ENCODE measurements around the gene MINDY4B. TPM values are rescaled to one million over a fixed set of nuclear protein-coding genes. Genes with fewer than 3 reads are reported as not detected.

The MINDY4B gene
- total RNA-seq, 1 experiment from 2014 or later: not detected

DNA sequence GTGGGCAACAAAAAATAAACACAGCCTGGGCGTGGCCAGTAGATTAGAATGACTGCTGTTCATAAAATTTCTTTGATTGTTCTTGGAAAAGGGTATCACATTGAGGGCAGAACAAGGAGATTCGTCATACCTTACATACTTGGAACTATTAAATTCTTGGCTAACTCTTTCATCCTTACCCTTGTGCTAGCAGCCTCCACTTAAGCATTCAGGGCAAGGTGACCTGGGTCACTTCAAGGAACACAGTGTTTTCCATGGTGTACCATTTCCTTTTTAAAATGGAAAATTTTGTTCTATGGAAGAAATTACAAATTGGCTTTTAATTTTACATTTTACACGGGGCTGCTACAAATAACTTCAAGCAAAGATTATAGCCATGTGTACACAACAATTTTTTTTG is 60.8 kb downstream of the MINDY4B start:
- DNase-seq (ENCODE audit: low read depth): no peak

DNA sequence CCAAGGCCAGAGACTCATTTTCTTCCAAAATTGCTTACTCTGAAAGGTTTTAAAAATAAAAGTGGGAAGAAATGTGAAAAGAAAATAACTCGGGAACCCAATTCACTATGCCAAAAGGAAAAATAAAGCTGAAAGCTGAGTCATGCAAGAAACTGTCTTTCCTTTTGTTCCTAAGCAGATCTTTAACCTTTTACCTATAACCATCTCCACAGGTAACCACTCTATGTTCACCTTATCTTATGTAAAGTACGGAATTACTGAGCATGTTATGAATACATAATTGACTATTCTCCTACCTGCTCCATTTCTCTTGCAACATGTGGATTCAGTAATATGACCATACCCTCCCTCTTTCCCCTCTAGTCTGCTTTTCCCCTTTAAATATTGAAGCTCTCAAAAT is 62.0 kb downstream of the MINDY4B start:
- no peak for DNase-seq (ENCODE audit: low read depth)

DNA sequence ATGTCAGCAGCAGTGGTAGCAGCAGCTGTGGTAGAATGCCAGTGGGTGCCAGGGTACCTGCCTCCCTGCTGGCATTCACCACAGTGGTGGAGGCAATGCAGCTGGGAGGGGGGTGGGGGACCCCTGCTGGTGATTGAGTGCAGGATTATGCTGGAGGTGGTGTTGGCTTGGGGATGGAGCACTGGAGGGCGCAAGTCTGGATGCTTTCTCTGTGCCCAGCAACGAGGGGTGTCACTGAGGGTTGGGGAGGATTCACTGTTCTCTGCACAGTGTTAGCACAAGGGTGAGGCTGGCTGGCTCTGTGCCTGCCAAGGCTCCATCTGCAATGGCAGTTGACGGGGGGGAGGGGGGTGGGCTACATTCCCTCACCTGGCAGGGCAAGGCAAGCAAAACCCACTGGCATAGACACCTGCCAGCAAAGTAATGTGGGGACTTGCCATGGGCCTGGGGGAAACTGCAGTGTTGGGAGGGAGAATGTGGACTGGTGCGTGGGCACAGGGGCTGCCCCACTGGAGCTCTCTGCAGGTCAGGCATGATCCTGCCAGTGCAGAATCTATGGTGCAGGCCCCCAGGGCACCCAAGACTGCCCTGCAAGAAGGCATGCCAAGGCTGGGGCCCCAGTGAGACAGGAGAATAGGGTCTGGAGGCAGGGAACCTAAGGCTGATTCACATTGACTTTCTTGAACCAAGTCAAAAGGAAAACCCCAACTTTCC is 64.3 kb downstream of the MINDY4B start:
- no peak for DNase-seq (ENCODE audit: low read depth)

DNA sequence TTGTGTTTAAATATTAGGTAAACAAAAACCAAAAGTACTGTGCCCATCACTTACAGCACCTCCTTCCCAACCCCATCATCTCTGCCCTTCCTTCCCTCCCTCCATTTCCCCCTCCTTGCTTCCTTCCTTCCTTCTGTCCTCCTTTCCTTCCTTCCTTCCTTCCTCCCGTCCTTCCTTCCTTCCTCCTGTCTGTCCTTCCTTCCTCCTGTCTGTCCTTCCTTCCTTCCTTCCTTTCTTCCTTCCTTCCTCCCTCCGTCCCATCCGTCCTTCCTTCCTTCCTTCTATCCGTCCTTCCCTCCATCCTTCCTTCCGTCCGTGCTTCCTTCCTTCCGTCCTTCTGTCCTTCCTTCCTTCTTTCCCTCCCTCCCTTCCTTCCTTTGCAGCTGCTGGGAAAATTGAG is 74.5 kb downstream of the MINDY4B start:
- DNase-seq (ENCODE audit: low read depth): no peak

DNA sequence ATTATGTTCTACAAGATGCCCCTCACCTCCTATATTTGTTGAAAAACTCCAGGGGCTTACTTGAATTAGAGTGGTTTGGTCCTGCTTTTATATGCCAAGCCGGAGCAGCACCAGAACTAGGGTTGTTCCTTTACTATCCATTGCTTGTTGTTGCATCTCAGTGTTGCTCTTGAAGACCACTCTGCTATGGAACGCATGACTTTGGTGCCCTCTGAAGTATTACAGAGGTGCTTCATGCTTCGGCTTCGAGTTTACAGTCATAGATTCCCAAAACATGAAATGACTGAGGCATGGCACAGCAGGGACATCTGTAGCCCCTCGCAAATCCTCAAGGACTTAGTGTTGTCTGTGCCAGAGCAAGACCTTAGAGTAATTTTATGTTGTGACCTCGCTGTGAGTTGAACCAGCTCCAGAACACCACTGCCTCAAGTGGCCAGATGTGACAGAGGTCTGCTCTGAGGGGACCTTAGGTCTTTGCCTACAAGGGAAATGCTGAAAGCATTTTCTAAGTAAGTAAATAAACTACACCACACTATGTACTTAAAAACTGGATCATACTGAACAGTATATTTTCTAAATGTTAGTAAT is 75.1 kb downstream of the MINDY4B start:
- no peak for DNase-seq (ENCODE audit: low read depth)

DNA sequence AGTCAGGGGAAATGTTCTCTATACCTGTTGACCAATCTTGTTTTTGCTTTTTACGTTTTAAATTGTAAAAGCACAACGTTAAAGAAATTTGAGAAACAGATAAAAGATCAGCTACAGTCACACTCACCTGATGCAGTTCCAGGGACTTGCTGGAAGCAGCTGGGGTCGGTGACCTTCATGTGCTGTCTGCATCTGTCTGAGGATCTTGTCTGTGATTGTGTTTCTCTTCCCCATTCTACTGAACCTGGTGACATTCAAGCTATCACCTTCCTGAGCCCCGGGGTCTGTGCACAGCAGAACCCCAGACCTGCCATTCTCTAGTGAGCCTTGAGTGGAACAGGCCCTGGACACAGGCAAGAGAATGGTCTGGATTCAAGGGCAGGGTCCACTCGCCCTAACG is 75.8 kb downstream of the MINDY4B start:
- no peak for DNase-seq (ENCODE audit: low read depth)

DNA sequence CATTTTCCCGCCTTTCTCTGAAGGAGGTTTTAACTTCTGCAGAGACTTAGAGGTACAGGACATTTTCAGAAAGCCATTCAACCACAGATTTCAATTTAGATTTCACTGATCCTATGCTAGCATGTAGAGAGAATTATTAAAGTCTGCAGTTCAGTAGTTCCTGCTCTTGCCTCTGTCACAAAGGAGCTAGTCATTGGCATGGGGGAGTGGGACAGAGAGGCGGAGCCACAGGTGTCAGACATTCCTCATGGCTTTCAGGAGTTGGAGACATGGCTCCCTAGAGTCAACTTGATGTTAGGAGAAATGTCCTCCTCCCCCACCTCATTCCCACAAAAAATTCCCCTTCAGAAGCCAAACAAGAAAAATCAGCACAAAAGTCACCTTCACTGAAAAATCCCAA is 76.2 kb downstream of the MINDY4B start:
- DNase-seq (ENCODE audit: low read depth): no peak

DNA sequence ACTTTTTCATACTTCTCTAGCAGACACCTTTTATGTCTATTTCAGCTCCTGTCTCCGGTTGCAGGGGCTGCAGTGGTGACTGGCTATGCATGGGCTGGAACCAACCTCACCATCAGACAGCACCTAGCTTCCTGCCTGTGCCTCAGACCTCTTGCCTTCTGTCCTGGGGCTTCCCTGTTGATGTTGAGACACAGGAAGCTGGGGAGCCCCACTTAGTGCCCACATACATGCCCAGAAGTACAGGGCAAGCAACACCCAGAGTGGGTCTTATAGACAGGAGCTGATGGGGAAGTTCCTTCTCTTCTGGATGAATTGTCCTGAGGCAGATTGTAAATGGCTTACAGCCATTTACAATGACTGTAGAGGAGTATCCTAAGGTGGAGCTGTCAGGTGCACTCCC is 77.0 kb downstream of the MINDY4B start:
- DNase-seq (ENCODE audit: low read depth): no peak

DNA sequence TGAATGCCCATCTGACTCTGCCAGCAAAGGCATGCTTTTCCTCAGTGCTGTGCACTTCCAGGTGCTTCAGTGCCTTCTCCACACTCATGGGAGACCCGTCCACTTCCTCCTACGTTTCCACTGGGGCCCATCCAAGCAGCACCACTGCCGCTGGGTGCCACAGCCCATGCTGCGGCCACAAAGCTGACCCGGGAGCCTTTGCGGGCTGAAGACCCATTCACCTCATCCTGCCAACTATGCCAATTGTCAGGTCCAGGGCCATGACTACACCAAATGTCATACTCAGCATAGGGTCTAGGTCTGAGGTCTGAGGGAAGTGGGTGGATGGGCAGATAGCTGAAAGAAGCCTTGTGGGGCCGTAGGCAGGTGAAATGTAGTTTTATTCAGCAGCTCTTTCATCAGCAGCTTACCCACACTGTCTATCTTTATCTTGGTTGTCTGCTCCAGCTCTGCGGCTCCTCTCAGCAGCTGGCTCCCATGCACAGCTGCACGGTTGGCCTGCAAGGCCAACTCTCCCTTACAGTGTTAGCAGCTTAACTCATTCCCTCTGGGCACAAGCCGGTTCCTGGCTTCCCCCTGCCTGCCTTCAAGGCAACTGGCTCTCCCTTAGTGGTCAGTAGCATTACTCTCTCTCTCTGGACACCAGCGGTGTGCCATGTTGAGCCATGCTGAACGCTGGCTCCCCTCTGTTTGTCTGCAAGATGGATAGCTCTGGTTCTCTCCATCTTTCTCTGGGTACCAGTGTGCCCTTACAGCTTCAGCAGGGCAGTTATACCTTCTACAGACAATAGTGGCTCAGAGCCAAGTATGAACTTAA is 78.6 kb downstream of the MINDY4B start:
- no peak for DNase-seq (ENCODE audit: low read depth)

DNA sequence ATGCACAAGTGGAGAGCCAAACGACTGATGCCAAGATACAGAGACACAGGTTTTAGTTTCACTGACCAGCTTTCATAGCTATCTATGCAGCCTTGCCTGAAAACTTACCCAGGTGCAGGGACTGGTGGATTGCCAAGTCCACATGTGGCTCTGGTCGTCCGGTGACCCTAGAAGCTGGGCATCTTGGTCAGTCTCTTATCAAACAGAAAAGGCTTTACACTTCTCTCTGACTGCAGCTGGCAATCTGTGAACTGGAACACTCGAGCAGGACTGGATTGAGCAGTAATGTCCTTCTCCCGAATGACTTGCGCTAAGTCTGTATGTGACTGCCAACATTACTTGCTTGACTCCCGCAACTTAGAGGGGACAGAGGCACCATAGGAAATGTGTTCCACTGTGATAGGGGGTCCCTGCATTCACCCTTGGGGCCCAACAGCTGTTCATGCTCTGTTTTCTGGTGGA is 79.3 kb downstream of the MINDY4B start:
- no peak for DNase-seq (ENCODE audit: low read depth)

DNA sequence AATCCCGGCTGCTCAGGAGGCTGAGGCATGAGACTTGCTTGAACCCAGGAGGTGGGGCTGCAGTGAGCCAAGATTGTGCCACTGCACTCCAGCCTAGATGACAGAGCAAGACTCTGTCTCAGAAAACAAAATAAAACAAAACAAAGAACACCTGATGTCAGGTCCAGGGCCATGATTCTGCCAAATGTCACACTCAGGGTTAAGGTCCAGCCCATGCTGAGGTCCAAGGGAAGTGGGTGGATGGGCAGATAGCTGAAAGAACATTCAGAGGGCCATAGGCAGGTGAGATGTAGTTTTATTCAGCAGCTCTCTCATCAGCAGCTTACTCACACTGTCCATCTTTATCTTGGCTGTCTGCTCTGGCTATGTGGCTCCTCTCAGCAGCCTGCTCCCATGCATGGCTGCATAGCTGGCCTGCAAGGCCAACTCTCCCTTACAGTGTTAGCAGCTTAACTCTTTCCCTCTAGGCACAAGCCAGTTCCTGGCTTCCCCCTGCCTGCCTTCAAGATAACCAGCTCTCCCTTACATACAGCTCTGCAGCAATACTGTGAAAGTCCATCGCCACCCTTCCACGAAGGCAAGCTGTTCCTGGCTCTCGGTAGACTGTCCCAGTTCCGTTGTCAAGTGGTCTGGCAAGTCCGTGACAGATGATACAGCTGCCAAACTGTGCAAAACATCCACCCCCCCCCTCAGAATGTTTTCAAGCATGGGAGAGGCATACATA is 79.9 kb downstream of the MINDY4B start:
- no peak for DNase-seq (ENCODE audit: low read depth)

DNA sequence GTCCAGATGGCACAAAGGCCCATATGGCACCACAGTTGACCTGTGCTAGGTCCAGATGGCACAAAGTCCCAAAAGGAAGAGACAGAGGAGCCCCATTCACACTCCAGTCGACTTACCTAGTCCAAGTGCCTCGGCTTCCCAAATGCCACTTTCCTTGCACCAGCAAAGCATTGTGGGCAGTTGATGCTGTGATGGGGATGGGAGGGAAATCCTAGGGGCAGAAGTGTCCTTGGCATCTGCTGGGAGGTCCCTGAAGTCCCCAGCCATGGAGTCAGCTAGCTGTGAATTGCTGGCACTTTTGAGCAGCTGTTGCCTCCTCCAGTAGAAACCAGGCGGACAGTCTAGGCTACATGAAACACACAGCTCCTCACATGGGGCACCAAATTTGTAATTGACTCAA is 82.0 kb downstream of the MINDY4B start:
- DNase-seq (ENCODE audit: low read depth): no peak

DNA sequence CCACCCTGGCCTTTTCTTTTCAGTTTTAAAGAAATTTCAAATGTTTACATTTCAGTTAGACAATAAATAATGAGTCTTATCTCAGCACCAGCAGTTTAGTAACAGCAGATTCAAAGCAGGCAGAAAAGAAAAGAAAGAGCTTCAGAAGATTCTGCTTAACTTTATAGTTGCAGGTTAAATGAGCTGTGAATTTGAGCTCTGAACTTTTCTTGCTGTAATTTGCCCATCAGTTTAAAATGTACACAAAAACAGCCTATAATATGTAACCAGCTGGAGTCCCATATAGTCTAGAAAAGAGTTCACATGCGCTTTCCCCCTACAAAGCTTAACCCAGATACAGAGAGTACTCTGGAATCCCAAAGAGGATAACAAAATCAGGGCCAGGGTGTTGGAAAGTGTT is 82.6 kb downstream of the MINDY4B start:
- DNase-seq (ENCODE audit: low read depth): no peak

Other genes starting within 250 kb of the MINDY4B start
- gene ERICH6, start 201.5 kb downstream of the MINDY4B start, total RNA-seq (2014; rRNA removed; shearing (Covaris generic)): not detected in 2 replicates
- gene SIAH2, start 142.3 kb downstream of the MINDY4B start, total RNA-seq (2014; rRNA removed; shearing (Covaris generic)): 30.5 and 38.3 TPM in 2 replicates
- gene CLRN1, start 67.3 kb upstream of the MINDY4B start, total RNA-seq (2014; rRNA removed; shearing (Covaris generic)): not detected in 2 replicates
- gene MED12L, start 180.2 kb upstream of the MINDY4B start, total RNA-seq (2014; rRNA removed; shearing (Covaris generic)): 1.8 and 2.7 TPM in 2 replicates